H9 (cell line): ENCODE results near the gene ERN1. TPM values are rescaled to one million over a fixed set of nuclear protein-coding genes. Genes with fewer than 3 reads are reported as not detected.

Source experiments
- DNase-seq: peaks from one replicate; pipeline ENCODE4 v3.0.0-alpha.2; 2017
- H2AFZ ChIP-seq: one replicate; pipeline ENCODE4 v1.6.1; 2013; ENCODE audit warnings: mild to moderate bottlenecking, low read length, control low read depth, moderate library complexity
- H2AK5ac ChIP-seq: 2 replicates; pipeline ENCODE4 v1.6.1; 2013; ENCODE audit warnings: low read length, control low read depth, mixed read lengths; ENCODE audit not compliant: insufficient read length
- H2BK120ac ChIP-seq: one replicate; pipeline ENCODE4 v1.6.1; 2013; ENCODE audit warnings: low read depth, mild to moderate bottlenecking, low read length, control low read depth, inconsistent platforms; ENCODE audit not compliant: poor library complexity, severe bottlenecking
- H2BK12ac ChIP-seq: 2 replicates; pipeline ENCODE4 v1.6.1; 2013; ENCODE audit warnings: low read length, control low read depth, mixed read lengths, low read depth; ENCODE audit not compliant: insufficient read length
- H2BK15ac ChIP-seq: 2 replicates; pipeline ENCODE4 v1.6.1; 2013; ENCODE audit warnings: low read depth, low read length, control low read depth
- H2BK20ac ChIP-seq: one replicate; pipeline ENCODE4 v1.6.1; 2013; ENCODE audit warnings: low read depth, mild to moderate bottlenecking, low read length, control low read depth, inconsistent platforms; ENCODE audit not compliant: poor library complexity, severe bottlenecking
- H2BK5ac ChIP-seq: 2 replicates; pipeline ENCODE4 v1.6.1; 2013; ENCODE audit warnings: low read length, control low read depth, mixed read lengths; ENCODE audit not compliant: insufficient read length
- H3K14ac ChIP-seq: 2 replicates; pipeline ENCODE4 v1.6.1; 2013; ENCODE audit warnings: low read length, control low read depth; ENCODE audit not compliant: insufficient read depth
- H3K18ac ChIP-seq: 2 replicates; pipeline ENCODE4 v1.6.1; 2013; ENCODE audit warnings: low read depth, mild to moderate bottlenecking, mixed read lengths, low read length, control low read depth; ENCODE audit not compliant: insufficient read length
- H3K23ac ChIP-seq: 2 replicates; pipeline ENCODE4 v1.6.1; 2013; ENCODE audit warnings: low read length, control low read depth, mixed read lengths, low read depth; ENCODE audit not compliant: insufficient read length
- H3K23me2 ChIP-seq: 2 replicates; pipeline ENCODE4 v1.6.1; 2013; ENCODE audit warnings: low read depth, mild to moderate bottlenecking, mixed read lengths, low read length, control low read depth; ENCODE audit not compliant: insufficient read length, poor library complexity, severe bottlenecking
- H3K27ac ChIP-seq: 2 replicates; pipeline ENCODE4 v1.5.1; 2013; ENCODE audit warnings: low read length, control low read depth, mixed read lengths, low read depth; ENCODE audit not compliant: insufficient read length
- H3K27me3 ChIP-seq: 2 replicates; pipeline ENCODE4 v1.6.1; 2013; ENCODE audit warnings: low read length, control low read depth, inconsistent platforms; ENCODE audit not compliant: insufficient read depth
- H3K4ac ChIP-seq: 2 replicates; pipeline ENCODE4 v1.6.1; 2013; ENCODE audit warnings: low read depth, mild to moderate bottlenecking, control low read depth, inconsistent platforms, low read length, moderate library complexity
- H3K4me1 ChIP-seq: 2 replicates; pipeline ENCODE4 v1.6.1; 2013; ENCODE audit warnings: low read length, control low read depth, inconsistent platforms; ENCODE audit not compliant: insufficient read depth
- H3K4me2 ChIP-seq: 2 replicates; pipeline ENCODE4 v1.6.1; 2013; ENCODE audit warnings: low read length, control low read depth, mixed read lengths; ENCODE audit not compliant: insufficient read length, insufficient read depth
- H3K56ac ChIP-seq: 2 replicates; pipeline ENCODE4 v1.6.1; 2013; ENCODE audit warnings: low read depth, mild to moderate bottlenecking, mixed read lengths, low read length, control low read depth; ENCODE audit not compliant: insufficient read length
- H3K79me1 ChIP-seq: 2 replicates; pipeline ENCODE4 v1.6.1; 2013; ENCODE audit warnings: low read depth, mild to moderate bottlenecking, moderate library complexity, low read length, control low read depth, inconsistent platforms; ENCODE audit not compliant: insufficient read depth, poor library complexity, severe bottlenecking
- H3K79me2 ChIP-seq: 2 replicates; pipeline ENCODE4 v1.6.1; 2013; ENCODE audit warnings: low read length, control low read depth, inconsistent platforms; ENCODE audit not compliant: insufficient read depth
- H3K9ac ChIP-seq: 2 replicates; pipeline ENCODE4 v1.6.1; 2013; ENCODE audit warnings: low read length, control low read depth, mixed read lengths; ENCODE audit not compliant: insufficient read length; ENCODE audit errors: extremely low read depth
- H3K9me3 ChIP-seq: one replicate; pipeline ENCODE4 v1.6.1; 2013; ENCODE audit warnings: low read depth, low read length, inconsistent platforms; ENCODE audit not compliant: control insufficient read depth
- H3T11ph ChIP-seq: one replicate; pipeline ENCODE4 v1.6.1; 2013; ENCODE audit warnings: mild to moderate bottlenecking, low read length, control low read depth, inconsistent platforms
- H4K20me1 ChIP-seq: one replicate; pipeline ENCODE4 v1.6.1; 2013; ENCODE audit not compliant: control insufficient read depth, insufficient read length, insufficient read depth
- H4K5ac ChIP-seq: 2 replicates; pipeline ENCODE4 v1.6.1; 2013; ENCODE audit warnings: low read depth, mild to moderate bottlenecking, mixed read lengths, low read length, control low read depth; ENCODE audit not compliant: insufficient read length
- H4K8ac ChIP-seq: replicated peaks from 2 replicates; pipeline ENCODE4 v1.6.1; 2013; ENCODE audit warnings: low read length, control low read depth, mixed read lengths, low read depth; ENCODE audit not compliant: insufficient read length
- H4K91ac ChIP-seq: 2 replicates; pipeline ENCODE4 v1.6.1; 2013; ENCODE audit warnings: low read depth, mild to moderate bottlenecking, moderate library complexity, mixed read lengths, low read length, control low read depth; ENCODE audit not compliant: insufficient read length
- H3K27ac Mint-ChIP-seq, 3 experiments: 2 replicates in 2 of 3; 3 replicates in 1 of 3; pipeline ENCODE4 v1.8.0; 2020 to 2021; ENCODE audit warnings: mixed read lengths in 3 of 3, mild to moderate bottlenecking in 1 of 3, moderate library complexity in 1 of 3
- H3K27me3 Mint-ChIP-seq: 2 replicates; pipeline ENCODE4 v1.8.0; 2021; ENCODE audit warnings: low read depth, mild to moderate bottlenecking, moderate library complexity, mixed read lengths
- H3K36me3 Mint-ChIP-seq, 3 experiments: 2 replicates in 2 of 3; 3 replicates in 1 of 3; pipeline ENCODE4 v1.8.0; 2020 to 2021; ENCODE audit warnings: low read depth in 3 of 3, mixed read lengths in 3 of 3; ENCODE audit not compliant: insufficient read depth in 1 of 3
- H3K4me1 Mint-ChIP-seq, 2 experiments: 2 replicates each; pipeline ENCODE4 v1.8.0; 2020; ENCODE audit warnings: mixed read lengths in 2 of 2
- H3K4me3 Mint-ChIP-seq, 2 experiments: 2 replicates in 1 of 2; 3 replicates in 1 of 2; pipeline ENCODE4 v1.8.0; 2020 to 2021; ENCODE audit warnings: mild to moderate bottlenecking in 2 of 2, mixed read lengths in 2 of 2, moderate library complexity in 1 of 2
- H3K9me3 Mint-ChIP-seq, 2 experiments: 2 replicates in 1 of 2; 3 replicates in 1 of 2; pipeline ENCODE4 v1.8.0; 2020; ENCODE audit warnings: mild to moderate bottlenecking in 2 of 2, mixed read lengths in 2 of 2, moderate library complexity in 1 of 2
- WGBS: extraction: QIAGEN DNeasy Blood & Tissue Kit; methylation state at CpG from one replicate; pipeline ENCODE4 v1.1.7; 2013; ENCODE audit warnings: missing lambda C conversion rate, low lambda C conversion rate, mixed read lengths; ENCODE audit not compliant: insufficient read length; ENCODE audit errors: extremely low coverage; 5-methylcytosine and 5-hydroxymethylcytosine counted together
- total RNA-seq: library from RNA; stranded (reverse); gene quantifications from 2 replicates; pipeline ENCODE4 v1.2.1, GENCODE V29; 2021
- TF ChIP-seq, protein P1 (sequence below): fragments of 200-600 bp; sonication (generic); conservative IDR thresholded peaks from 3 replicates; pipeline ENCODE4 v1.8.0; 2021; ENCODE audit warnings: antibody characterized with exemption, mild to moderate bottlenecking

ERN1 gene
- total RNA-seq, 1 experiment from 2014 or later, result 5.0 TPM

DNA sequence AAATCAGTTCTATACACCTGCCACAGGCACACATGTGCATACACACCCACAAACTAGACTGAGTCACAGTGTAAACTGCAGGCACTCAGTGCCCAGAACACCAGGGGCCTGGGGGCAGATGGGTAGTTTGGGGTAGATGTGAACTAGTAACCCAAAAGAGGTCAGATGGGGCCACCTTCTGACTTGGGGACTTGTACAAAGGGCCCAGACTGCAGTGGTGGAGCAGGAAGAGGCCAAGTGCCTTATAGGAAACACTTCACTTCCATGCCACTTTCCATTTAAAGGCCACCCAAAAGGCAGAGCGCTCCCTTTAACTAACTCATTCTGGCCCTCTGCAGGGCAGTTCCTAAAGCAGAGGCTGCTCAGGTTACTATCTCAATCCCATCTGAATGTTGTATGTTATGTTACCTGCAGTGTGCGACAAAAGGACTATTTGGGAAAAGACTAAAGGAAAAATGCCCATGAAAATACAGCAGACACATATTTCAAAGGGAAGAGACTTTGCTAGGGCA lies 27.8 kb upstream of the ERN1 start:
- Histone ChIP-seq H3T11ph (no peak overlapping the region), H3K18ac (no peak overlapping the region), H4K20me1 (no peaks in the 10 kb centered on the region), H3K23ac (no peak overlapping the region), H3K27ac (no peak overlapping the region), H2BK120ac (no peak overlapping the region), H3K23me2 (no peaks in the 10 kb centered on the region), H3K9me3 (no peaks in the 10 kb centered on the region), H2BK15ac (no peak overlapping the region), H3K14ac (no peak overlapping the region), H3K4me2 (no peak overlapping the region), H4K5ac (no peak overlapping the region), H3K56ac (no peak overlapping the region), H3K9ac (no peak overlapping the region), H2BK20ac (no peak overlapping the region), H3K27me3 (no peaks in the 10 kb centered on the region), H2AFZ (no peak overlapping the region), H2AK5ac (no peak overlapping the region), H3K4me1 (peaks cover 3% of the 10 kb centered on the region), H3K79me1 (no peaks in the 10 kb centered on the region), H2BK12ac (no peak overlapping the region), H3K4ac (no peak overlapping the region), H3K79me2 (no peaks in the 10 kb centered on the region), H4K8ac (no peak overlapping the region), H4K91ac (no peak overlapping the region), H2BK5ac (no peak overlapping the region)
- peaks cover 26 to 29% of the 10 kb centered on the region in 2 experiments for H3K4me1 Mint-ChIP-seq
- no peaks in the 10 kb centered on the region for H3K27me3 Mint-ChIP-seq
- no CpG with 5 or more reads among the region's 2 CpGs for WGBS
- peaks cover 0 to 6% (median 0%) of the 10 kb centered on the region in 3 experiments; a peak in 4 of 7 replicates for H3K36me3 Mint-ChIP-seq
- TF ChIP-seq, protein P1, sequence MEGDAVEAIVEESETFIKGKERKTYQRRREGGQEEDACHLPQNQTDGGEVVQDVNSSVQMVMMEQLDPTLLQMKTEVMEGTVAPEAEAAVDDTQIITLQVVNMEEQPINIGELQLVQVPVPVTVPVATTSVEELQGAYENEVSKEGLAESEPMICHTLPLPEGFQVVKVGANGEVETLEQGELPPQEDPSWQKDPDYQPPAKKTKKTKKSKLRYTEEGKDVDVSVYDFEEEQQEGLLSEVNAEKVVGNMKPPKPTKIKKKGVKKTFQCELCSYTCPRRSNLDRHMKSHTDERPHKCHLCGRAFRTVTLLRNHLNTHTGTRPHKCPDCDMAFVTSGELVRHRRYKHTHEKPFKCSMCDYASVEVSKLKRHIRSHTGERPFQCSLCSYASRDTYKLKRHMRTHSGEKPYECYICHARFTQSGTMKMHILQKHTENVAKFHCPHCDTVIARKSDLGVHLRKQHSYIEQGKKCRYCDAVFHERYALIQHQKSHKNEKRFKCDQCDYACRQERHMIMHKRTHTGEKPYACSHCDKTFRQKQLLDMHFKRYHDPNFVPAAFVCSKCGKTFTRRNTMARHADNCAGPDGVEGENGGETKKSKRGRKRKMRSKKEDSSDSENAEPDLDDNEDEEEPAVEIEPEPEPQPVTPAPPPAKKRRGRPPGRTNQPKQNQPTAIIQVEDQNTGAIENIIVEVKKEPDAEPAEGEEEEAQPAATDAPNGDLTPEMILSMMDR, result no peak; the same call in 2 of the 3 replicates
- no peak for DNase-seq
- no peaks in the 10 kb centered on the region for H3K9me3 Mint-ChIP-seq
- H3K4me3 Mint-ChIP-seq, result no peak overlapping the region
- peak overlapping the region in 1 of 3 experiments; percentile 28; a peak in 2 of 7 replicates for H3K27ac Mint-ChIP-seq
